Measurements from ENCODE around the gene B3GNT4. TPM values are rescaled to one million over a fixed set of nuclear protein-coding genes. Genes with fewer than 3 reads are reported as not detected.
"Not testable (repeated sequence)": the region's sequence is repeated elsewhere in the genome, so short reads cannot be mapped to it uniquely, and the experiment has no call there.

B3GNT4 gene
- total RNA-seq, 1 experiment from 2014 or later: 0.07 TPM

DNA sequence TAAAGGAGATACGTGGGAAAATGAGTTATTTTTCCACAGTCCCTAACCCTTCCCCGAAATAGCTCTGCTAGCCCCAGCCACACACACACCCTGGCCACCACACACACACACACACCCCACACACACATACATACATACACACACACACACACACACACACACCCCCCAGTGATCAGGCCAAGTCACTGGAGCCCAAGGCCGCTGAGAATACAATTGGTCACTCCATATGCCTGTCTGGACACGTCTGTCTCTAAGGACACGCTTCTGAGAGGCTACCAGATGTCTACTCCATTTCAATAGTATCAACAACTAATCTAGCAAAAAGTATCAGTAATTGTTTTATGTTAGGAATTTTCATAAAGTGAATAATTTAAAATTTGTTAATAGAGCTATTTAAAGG, 35.4 kb downstream of the B3GNT4 start:
- Histone ChIP-seq H3K9me2 (replicated peaks; ENCODE audit: insufficient read depth, low read length) (no peaks in the 10 kb centered on the region), H3K27ac (ENCODE audit: low read length) (no peak overlapping the region), H3K4me2 (ENCODE audit: low read depth, low read length, poor library complexity, severe bottlenecking) (no peak overlapping the region), H3K4me1 (ENCODE audit: low read length) (no peaks in the 10 kb centered on the region), H2AFZ (ENCODE audit: low read length) (no peak overlapping the region), H4K20me1 (ENCODE audit: insufficient read depth, low read depth, low read length) (no peaks in the 10 kb centered on the region), H3K9ac (ENCODE audit: low read length) (no peak overlapping the region), H3K9me3 (ENCODE audit: low read length) (no peaks in the 10 kb centered on the region), H3K4me3 (ENCODE audit: low read length) (no peak overlapping the region), H3K36me3 (ENCODE audit: insufficient read depth, low read length) (no peaks in the 10 kb centered on the region; the same call in 1 of the 2 replicates), H3K79me2 (ENCODE audit: low read length) (no peaks in the 10 kb centered on the region), H3K27me3 (ENCODE audit: low read length) (no peaks in the 10 kb centered on the region)
- no peak for DNase-seq

DNA sequence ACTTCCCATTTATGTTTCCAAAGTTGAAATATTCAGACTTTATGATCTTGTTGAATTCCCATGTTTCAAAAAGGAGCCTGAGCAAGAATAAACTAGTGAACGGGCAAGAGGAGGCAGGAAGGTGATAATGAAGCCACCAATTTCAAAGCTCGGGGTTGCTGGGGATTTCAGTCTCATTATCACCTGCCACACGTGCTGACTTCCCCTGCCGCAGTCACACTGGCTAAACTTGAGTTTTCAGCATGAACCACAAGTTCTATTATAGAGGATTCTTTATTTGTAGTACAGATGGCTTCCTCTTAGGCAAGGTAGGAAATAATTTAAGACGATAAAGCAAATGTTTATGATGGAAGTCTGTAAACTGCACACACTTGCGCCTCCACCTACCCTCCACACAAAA, 40.5 kb downstream of the B3GNT4 start:
- no peaks in the 10 kb centered on the region for H3K9me3 ChIP-seq (ENCODE audit: low read length)
- H3K9ac ChIP-seq (ENCODE audit: low read length): no peak overlapping the region
- no peaks in the 10 kb centered on the region for H3K9me2 ChIP-seq (replicated peaks; ENCODE audit: insufficient read depth, low read length)
- no peaks in the 10 kb centered on the region for H4K20me1 ChIP-seq (ENCODE audit: insufficient read depth, low read depth, low read length)
- H3K27ac ChIP-seq (ENCODE audit: low read length): no peak overlapping the region
- no peak for DNase-seq
- no peak overlapping the region for H3K4me3 ChIP-seq (ENCODE audit: low read length)
- H3K27me3 ChIP-seq (ENCODE audit: low read length): no peaks in the 10 kb centered on the region
- no peaks in the 10 kb centered on the region; the same call in 1 of the 2 replicates for H3K36me3 ChIP-seq (ENCODE audit: insufficient read depth, low read length)
- H2AFZ ChIP-seq (ENCODE audit: low read length): no peak overlapping the region
- H3K4me2 ChIP-seq (ENCODE audit: low read depth, low read length, poor library complexity, severe bottlenecking): no peak overlapping the region
- H3K4me1 ChIP-seq (ENCODE audit: low read length): no peaks in the 10 kb centered on the region
- no peaks in the 10 kb centered on the region; the same call in 1 of the 2 replicates for H3K79me2 ChIP-seq (ENCODE audit: low read length)

DNA sequence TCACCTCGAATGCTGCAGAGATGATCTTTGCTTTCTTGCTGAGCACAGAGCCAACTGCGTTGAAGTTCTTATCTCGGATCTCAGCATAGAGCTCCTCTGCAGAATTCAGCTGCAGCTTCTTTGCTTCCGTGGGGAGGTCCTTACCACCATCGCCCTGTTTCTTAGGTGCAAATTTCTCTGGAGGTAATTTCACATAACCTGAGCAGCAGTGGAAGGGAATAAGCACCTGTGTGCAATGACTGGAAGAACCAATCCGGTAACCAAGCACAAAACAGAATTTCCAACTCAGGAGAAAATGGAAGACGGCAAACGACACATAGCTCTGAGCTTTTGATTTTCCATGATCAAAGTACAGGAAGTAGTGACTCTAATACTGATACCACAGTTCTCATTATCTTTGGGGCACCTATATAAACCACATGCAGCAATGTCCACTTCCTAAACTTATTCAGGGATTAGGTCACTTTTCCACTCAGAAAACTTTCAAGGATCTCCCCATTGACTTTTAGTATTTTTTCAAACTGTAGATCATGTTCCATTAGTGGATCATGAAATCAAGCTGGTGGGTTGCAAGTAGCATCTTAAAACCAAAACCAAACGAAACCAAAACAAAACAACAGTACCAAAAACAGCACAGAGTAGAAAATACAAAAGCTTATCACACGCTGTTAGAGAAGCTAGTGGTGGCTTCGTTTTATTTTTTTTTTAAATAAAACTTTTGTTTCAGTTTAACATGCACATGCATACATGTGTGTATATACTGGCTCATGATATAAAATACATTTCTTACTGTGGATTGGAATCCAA, 41.3 kb downstream of the B3GNT4 start:
- no peaks in the 10 kb centered on the region for H3K27me3 ChIP-seq (ENCODE audit: low read length)
- DNase-seq: no peak
- H3K9me2 ChIP-seq (replicated peaks; ENCODE audit: insufficient read depth, low read length): no peaks in the 10 kb centered on the region
- H3K9ac ChIP-seq (ENCODE audit: low read length): no peak overlapping the region
- H3K4me3 ChIP-seq (ENCODE audit: low read length): no peak overlapping the region
- H3K4me2 ChIP-seq (ENCODE audit: low read depth, low read length, poor library complexity, severe bottlenecking): no peak overlapping the region
- H3K27ac ChIP-seq (ENCODE audit: low read length): no peak overlapping the region
- H4K20me1 ChIP-seq (ENCODE audit: insufficient read depth, low read depth, low read length): no peaks in the 10 kb centered on the region
- H3K36me3 ChIP-seq (ENCODE audit: insufficient read depth, low read length): peaks cover 4% of the 10 kb centered on the region; the same call in 1 of the 2 replicates
- H3K4me1 ChIP-seq (ENCODE audit: low read length): no peaks in the 10 kb centered on the region
- no peaks in the 10 kb centered on the region for H3K9me3 ChIP-seq (ENCODE audit: low read length)
- no peaks in the 10 kb centered on the region; the same call in 1 of the 2 replicates for H3K79me2 ChIP-seq (ENCODE audit: low read length)
- H2AFZ ChIP-seq (ENCODE audit: low read length): no peak overlapping the region

DNA sequence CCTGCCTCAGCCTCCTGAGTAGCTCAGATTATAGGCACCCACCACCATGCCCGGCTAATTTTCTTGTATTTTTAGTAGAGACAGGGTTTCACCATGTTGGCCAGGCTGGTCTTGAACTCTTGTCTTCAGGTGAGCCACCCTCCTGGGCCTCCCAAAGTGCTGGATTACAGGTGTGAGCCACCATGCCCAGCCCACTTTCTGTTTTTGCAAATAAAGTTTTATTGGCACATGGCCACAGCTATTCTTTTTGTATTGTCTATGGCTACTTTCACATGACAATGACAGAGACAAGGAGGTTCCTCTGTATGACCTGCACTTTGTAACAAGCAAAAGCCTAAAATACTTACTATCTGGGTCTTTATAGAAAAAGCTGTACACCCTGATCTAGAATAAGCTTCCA, 42.0 kb downstream of the B3GNT4 start:
- Histone ChIP-seq H3K36me3 (ENCODE audit: insufficient read depth, low read length) (peaks cover 4% of the 10 kb centered on the region; the same call in 1 of the 2 replicates), H3K4me2 (ENCODE audit: low read depth, low read length, poor library complexity, severe bottlenecking) (no peak overlapping the region), H4K20me1 (ENCODE audit: insufficient read depth, low read depth, low read length) (no peaks in the 10 kb centered on the region), H3K27me3 (ENCODE audit: low read length) (no peaks in the 10 kb centered on the region), H3K79me2 (ENCODE audit: low read length) (no peaks in the 10 kb centered on the region; the same call in 1 of the 2 replicates), H3K9me3 (ENCODE audit: low read length) (no peaks in the 10 kb centered on the region), H3K27ac (ENCODE audit: low read length) (no peak overlapping the region), H3K9me2 (replicated peaks; ENCODE audit: insufficient read depth, low read length) (no peaks in the 10 kb centered on the region), H3K4me3 (ENCODE audit: low read length) (no peak overlapping the region), H3K9ac (ENCODE audit: low read length) (no peak overlapping the region), H2AFZ (ENCODE audit: low read length) (no peak overlapping the region), H3K4me1 (ENCODE audit: low read length) (no peaks in the 10 kb centered on the region)
- DNase-seq: no peak

DNA sequence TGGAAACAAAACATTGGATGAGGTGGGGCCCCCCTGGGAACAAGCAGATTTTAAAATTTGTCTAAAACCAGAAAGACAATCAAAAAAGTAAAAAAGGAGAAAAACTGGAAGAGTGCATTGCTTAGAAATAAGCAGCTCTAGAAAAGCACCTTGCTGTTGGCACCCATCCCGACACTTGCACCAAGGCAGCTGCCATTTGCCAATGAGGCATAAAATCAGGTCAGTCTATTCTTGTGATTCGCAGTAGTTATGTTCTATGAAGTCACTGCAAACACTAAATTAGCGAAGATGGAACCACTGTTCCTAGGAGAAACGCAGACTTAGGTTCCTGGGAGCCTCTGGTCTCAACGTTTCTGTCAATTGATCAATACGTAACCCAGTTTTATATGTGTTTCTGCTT, 46.5 kb downstream of the B3GNT4 start:
- Histone ChIP-seq H3K79me2 (ENCODE audit: low read length) (peaks cover 5% of the 10 kb centered on the region; the same call in 1 of the 2 replicates), H4K20me1 (ENCODE audit: insufficient read depth, low read depth, low read length) (no peaks in the 10 kb centered on the region), H3K9me2 (replicated peaks; ENCODE audit: insufficient read depth, low read length) (no peaks in the 10 kb centered on the region), H3K27ac (ENCODE audit: low read length) (no peak overlapping the region), H3K9ac (ENCODE audit: low read length) (no peak overlapping the region), H3K27me3 (ENCODE audit: low read length) (no peaks in the 10 kb centered on the region), H2AFZ (ENCODE audit: low read length) (no peak overlapping the region), H3K4me3 (ENCODE audit: low read length) (no peak overlapping the region), H3K9me3 (ENCODE audit: low read length) (no peaks in the 10 kb centered on the region), H3K4me2 (ENCODE audit: low read depth, low read length, poor library complexity, severe bottlenecking) (no peak overlapping the region), H3K4me1 (ENCODE audit: low read length) (no peaks in the 10 kb centered on the region), H3K36me3 (ENCODE audit: insufficient read depth, low read length) (peaks cover 4% of the 10 kb centered on the region; the same call in 1 of the 2 replicates)
- no peak for DNase-seq

DNA sequence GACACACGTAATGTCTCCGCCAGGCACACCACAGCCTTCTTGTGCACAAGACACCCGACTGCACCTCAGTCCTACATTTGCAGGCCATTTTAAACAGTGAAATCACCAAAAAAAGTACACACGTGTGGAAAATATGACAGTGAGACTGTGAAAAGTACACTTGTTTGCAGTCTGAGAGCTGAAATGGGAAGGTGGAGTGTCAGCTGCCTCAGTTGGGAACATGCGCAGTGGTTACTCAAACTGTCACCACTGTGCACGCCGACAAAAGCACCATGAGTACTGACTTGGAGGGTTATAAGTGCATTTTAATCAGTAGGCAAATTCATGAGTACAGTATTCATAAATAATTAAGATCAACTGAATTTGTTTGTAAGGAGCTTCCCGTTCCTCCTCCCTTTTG, 47.0 kb downstream of the B3GNT4 start:
- Histone ChIP-seq H3K4me1 (ENCODE audit: low read length) (no peaks in the 10 kb centered on the region), H3K9me3 (ENCODE audit: low read length) (no peaks in the 10 kb centered on the region), H4K20me1 (ENCODE audit: insufficient read depth, low read depth, low read length) (no peaks in the 10 kb centered on the region), H3K4me2 (ENCODE audit: low read depth, low read length, poor library complexity, severe bottlenecking) (no peak overlapping the region), H2AFZ (ENCODE audit: low read length) (no peak overlapping the region), H3K79me2 (ENCODE audit: low read length) (peaks cover 5% of the 10 kb centered on the region; the same call in 1 of the 2 replicates), H3K36me3 (ENCODE audit: insufficient read depth, low read length) (peaks cover 4% of the 10 kb centered on the region; the same call in 1 of the 2 replicates), H3K27me3 (ENCODE audit: low read length) (no peaks in the 10 kb centered on the region), H3K9me2 (replicated peaks; ENCODE audit: insufficient read depth, low read length) (no peaks in the 10 kb centered on the region), H3K27ac (ENCODE audit: low read length) (no peak overlapping the region), H3K4me3 (ENCODE audit: low read length) (no peak overlapping the region), H3K9ac (ENCODE audit: low read length) (no peak overlapping the region)
- DNase-seq: no peak

DNA sequence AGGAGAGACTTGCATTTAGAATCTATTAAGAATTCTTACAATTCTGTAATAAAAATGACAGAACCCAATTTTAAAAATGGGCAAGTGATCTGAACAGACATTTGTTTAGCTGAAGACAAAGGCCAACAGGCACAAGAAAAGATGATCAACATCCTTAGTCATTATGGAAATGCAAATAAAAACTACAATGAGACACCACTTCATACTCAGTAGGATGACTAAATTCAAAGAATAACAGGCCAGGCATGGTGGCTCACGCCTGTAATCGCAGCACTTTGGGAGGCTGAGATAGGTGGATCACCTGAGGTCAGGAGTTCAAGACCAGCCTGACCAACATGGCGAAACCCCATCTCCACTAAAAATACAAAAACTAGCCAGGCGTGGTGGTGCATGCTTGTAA, 55.0 kb downstream of the B3GNT4 start:
- not testable (repeated sequence) for H3K27ac ChIP-seq (ENCODE audit: low read length); H2AFZ ChIP-seq (ENCODE audit: low read length); H3K4me2 ChIP-seq (ENCODE audit: low read depth, low read length, poor library complexity, severe bottlenecking); H3K9me3 ChIP-seq (ENCODE audit: low read length); H4K20me1 ChIP-seq (ENCODE audit: insufficient read depth, low read depth, low read length); H3K9ac ChIP-seq (ENCODE audit: low read length); H3K27me3 ChIP-seq (ENCODE audit: low read length); DNase-seq; H3K4me1 ChIP-seq (ENCODE audit: low read length); H3K9me2 ChIP-seq (replicated peaks; ENCODE audit: insufficient read depth, low read length); H3K4me3 ChIP-seq (ENCODE audit: low read length)
- peaks cover 14% of the 10 kb centered on the region; the same call in 1 of the 2 replicates for H3K36me3 ChIP-seq (ENCODE audit: insufficient read depth, low read length)
- H3K79me2 ChIP-seq (ENCODE audit: low read length): peaks cover 18% of the 10 kb centered on the region; the same call in 1 of the 2 replicates

All from Karpas-422 (cell line).